ENCODE data around the gene MAP2.

MAP2 gene

DNA sequence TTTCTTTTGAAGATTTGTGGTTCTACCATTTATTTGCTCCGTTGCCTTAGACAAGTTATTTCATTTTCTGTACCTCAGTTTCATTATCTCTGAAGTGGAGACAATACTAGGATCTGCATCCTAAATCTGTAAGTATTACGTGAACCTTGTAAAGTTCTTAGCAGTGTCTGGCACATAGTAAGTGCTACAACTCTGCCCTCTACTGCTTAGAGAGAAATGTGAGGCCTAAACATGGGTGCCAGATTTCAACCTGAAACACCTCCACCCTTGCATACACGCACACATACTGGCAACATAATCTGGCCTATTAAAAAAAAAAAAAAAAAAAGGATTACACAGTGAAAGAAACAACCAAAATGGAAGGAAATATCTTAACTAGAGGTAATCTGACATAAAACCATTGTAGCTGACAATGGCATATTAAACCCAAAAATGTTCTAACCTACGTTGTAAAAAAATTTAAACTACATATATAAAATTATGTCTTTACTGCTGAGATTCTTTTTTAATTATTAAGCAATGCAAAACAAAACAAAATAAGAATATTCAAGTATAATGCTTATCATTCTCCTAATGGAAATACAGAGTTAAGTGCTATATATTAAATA, 132.6 kb downstream of the MAP2 start:
- H3K4me3 ChIP-seq, result no peak overlapping the region

DNA sequence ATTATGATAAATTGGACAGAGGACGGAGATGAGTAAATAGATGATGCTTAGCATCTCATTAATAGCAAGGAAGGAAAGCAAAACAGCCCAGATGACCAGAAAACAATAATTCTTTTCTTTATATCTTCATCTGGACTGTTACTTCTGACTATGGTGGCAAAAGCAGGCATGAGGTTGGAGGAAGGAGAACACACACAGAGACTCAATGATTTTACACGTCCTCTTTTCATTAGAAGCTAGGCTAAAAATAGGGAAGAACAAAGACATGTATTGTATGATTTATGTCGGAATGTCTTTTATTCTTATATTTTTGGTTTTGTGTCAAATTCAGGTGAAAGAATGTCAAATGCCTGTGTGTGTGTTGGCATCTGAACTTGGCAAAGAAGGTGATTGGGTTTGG, 137.1 kb downstream of the MAP2 start:
- Histone ChIP-seq H3K36me3 (no peaks in the 10 kb centered on the region), H3K27ac (no peak overlapping the region), H3K9me3 (no peaks in the 10 kb centered on the region), H3K27me3 (no peaks in the 10 kb centered on the region), H3K4me1 (no peaks in the 10 kb centered on the region), H3K4me3 (no peak overlapping the region)
- intact Hi-C loops (cut with DNase I; ENCODE audit: low total_unique reads), result no loop called here
- TF ChIP-seq, protein P1, sequence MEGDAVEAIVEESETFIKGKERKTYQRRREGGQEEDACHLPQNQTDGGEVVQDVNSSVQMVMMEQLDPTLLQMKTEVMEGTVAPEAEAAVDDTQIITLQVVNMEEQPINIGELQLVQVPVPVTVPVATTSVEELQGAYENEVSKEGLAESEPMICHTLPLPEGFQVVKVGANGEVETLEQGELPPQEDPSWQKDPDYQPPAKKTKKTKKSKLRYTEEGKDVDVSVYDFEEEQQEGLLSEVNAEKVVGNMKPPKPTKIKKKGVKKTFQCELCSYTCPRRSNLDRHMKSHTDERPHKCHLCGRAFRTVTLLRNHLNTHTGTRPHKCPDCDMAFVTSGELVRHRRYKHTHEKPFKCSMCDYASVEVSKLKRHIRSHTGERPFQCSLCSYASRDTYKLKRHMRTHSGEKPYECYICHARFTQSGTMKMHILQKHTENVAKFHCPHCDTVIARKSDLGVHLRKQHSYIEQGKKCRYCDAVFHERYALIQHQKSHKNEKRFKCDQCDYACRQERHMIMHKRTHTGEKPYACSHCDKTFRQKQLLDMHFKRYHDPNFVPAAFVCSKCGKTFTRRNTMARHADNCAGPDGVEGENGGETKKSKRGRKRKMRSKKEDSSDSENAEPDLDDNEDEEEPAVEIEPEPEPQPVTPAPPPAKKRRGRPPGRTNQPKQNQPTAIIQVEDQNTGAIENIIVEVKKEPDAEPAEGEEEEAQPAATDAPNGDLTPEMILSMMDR (IDR thresholded peaks at IDR 0.05), result no peak
- no peak for DNase-seq

More for the DNA sequence above, 132.6 kb downstream of the MAP2 start:
- Histone ChIP-seq H3K27ac (no peak overlapping the region), H3K36me3 (no peaks in the 10 kb centered on the region), H3K27me3 (no peaks in the 10 kb centered on the region), H3K4me1 (no peaks in the 10 kb centered on the region), H3K9me3 (no peaks in the 10 kb centered on the region)
- no peak for DNase-seq
- intact Hi-C loops (cut with DNase I; ENCODE audit: low total_unique reads), result loop anchor here (5.0 kb wide), 2 partner anchors 129 to 219 kb away; no protein-coding TSS in a partner anchor
- TF ChIP-seq, protein P1 (IDR thresholded peaks at IDR 0.05), result peak; percentile 46 to 53

DNA sequence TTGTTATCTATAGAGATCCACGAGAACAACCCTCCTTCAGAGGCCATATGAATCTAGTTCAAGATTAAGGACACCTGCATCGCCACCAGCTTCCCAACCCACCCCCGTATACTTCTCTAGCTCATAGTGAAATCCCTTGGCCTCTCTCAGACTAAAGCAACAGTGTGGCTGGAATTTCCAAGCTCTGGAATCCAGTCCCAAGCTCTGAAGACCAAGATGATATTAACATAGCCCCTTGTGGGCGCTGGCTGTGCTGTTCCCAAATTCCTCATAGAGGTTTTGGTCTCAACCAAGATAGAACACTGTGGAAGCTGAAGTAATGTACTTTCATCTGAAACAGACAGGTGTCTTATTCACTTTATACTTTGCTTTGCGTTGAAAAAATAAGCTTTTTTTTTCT, 139.6 kb downstream of the MAP2 start:
- Histone ChIP-seq H3K4me3 (no peak overlapping the region), H3K4me1 (no peaks in the 10 kb centered on the region), H3K9me3 (no peaks in the 10 kb centered on the region), H3K27ac (no peak overlapping the region), H3K27me3 (no peaks in the 10 kb centered on the region), H3K36me3 (no peaks in the 10 kb centered on the region)
- intact Hi-C loops (cut with DNase I; ENCODE audit: low total_unique reads), result no loop called here
- TF ChIP-seq, protein P1 (IDR thresholded peaks at IDR 0.05), result no peak
- no peak for DNase-seq

DNA sequence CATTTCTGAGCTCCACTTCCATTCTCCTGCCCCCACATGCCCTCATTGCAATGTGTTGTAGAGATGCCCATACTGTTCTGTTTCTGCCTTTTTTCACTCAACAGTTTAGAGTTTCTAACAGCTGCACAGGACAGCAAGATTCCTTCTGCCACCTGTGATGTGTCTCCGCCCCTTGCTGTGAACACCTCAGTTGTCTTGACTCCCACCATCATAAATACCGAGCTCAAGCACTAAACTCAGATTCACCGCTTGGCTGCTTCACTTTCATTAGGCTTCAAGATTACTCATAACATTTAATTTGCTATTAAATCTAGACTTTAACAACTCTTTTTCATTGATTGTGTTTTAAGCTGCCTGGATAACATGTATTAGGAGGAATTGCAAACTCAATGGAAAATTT, 141.0 kb downstream of the MAP2 start:
- TF ChIP-seq, protein P1 (IDR thresholded peaks at IDR 0.05), result no peak
- DNase-seq, result no peak

DNA sequence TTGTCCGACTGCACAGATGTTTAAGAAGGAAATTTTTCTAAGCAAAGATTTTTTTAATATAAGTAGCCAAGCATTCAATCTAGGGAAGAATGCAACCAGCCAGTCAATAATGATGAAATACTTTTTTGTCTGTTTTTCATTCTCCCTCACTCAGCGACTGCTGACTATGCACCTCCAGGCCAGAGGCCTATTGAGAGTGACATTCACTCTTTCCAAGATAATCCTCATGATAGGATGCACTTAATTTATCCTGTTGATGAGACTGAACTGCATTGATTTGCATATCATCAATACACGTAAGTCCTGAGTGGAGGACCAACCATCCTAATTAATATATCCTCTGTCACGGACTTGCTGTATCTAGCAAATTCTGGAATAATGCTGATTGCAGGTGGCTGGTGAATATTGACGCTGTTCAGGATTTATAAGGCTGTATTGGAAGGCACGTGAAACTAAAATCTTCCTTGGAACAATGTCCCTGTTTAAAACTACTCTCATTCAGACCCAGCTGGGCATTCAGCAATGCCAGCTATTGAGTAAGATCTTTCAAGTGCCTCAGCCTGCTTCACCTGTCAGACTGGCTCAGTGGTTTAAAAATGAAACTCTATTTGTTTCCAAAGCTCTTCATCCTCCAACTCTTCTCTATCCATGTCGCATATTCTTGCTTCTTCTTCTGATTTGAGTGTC, 142.2 kb downstream of the MAP2 start:
- DNase-seq, result no peak

More for the DNA sequence above, 141.0 kb downstream of the MAP2 start:
- no peaks in the 10 kb centered on the region for H3K4me1 ChIP-seq
- H3K4me3 ChIP-seq, result no peak overlapping the region
- intact Hi-C loops (cut with DNase I; ENCODE audit: low total_unique reads), result no loop called here
- H3K36me3 ChIP-seq, result no peaks in the 10 kb centered on the region
- H3K27me3 ChIP-seq, result no peaks in the 10 kb centered on the region
- no peak overlapping the region for H3K27ac ChIP-seq
- H3K9me3 ChIP-seq, result no peaks in the 10 kb centered on the region

More for the DNA sequence above, 142.2 kb downstream of the MAP2 start:
- no peak overlapping the region for H3K27ac ChIP-seq
- H3K4me3 ChIP-seq, result no peak overlapping the region
- no peaks in the 10 kb centered on the region for H3K36me3 ChIP-seq
- intact Hi-C loops (cut with DNase I; ENCODE audit: low total_unique reads), result no loop called here
- TF ChIP-seq, protein P1 (IDR thresholded peaks at IDR 0.05), result no peak
- no peaks in the 10 kb centered on the region for H3K9me3 ChIP-seq
- H3K4me1 ChIP-seq, result no peaks in the 10 kb centered on the region
- no peaks in the 10 kb centered on the region for H3K27me3 ChIP-seq
